C4-2B (cell line): ENCODE measurements around the gene VDAC1.

Source experiments
- H3K27ac ChIP-seq: fragments of 450-650 bp; 2 replicates; pipeline ENCODE4 v1.5.1; 2017
- ZFX ChIP-seq: fragments of 450-650 bp; IDR thresholded peaks from 2 replicates; pipeline ENCODE4 v1.6.1; 2017
- TF ChIP-seq, protein P1 (sequence below): fragments of 450-650 bp; conservative IDR thresholded peaks from 2 replicates; pipeline ENCODE4 v1.5.1; 2017; ENCODE audit warnings: mild to moderate bottlenecking

The VDAC1 gene

DNA sequence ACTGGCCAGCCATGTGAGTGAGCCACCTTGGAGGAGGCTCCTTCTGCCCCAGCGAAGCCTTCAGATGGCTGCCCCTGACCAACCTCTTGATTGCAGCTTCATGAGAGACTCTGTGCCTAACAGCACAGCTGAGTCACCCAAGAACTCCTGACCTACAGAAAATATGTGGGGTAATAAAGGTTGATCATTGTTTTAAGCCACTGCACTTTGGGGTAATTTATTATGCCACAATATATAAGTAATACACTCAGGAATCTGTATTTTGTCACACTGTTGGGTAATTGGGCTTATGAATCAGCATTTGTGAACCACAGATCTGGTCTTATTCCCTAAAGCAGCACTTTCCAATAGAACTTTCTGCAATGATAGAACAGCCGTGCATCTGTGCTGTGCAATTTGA is 24.4 kb upstream of the VDAC1 start:
- H3K27ac ChIP-seq = no peak overlapping the region
- TF ChIP-seq, protein P1, sequence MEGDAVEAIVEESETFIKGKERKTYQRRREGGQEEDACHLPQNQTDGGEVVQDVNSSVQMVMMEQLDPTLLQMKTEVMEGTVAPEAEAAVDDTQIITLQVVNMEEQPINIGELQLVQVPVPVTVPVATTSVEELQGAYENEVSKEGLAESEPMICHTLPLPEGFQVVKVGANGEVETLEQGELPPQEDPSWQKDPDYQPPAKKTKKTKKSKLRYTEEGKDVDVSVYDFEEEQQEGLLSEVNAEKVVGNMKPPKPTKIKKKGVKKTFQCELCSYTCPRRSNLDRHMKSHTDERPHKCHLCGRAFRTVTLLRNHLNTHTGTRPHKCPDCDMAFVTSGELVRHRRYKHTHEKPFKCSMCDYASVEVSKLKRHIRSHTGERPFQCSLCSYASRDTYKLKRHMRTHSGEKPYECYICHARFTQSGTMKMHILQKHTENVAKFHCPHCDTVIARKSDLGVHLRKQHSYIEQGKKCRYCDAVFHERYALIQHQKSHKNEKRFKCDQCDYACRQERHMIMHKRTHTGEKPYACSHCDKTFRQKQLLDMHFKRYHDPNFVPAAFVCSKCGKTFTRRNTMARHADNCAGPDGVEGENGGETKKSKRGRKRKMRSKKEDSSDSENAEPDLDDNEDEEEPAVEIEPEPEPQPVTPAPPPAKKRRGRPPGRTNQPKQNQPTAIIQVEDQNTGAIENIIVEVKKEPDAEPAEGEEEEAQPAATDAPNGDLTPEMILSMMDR = no peak
- no peak for TF ChIP-seq ZFX

DNA sequence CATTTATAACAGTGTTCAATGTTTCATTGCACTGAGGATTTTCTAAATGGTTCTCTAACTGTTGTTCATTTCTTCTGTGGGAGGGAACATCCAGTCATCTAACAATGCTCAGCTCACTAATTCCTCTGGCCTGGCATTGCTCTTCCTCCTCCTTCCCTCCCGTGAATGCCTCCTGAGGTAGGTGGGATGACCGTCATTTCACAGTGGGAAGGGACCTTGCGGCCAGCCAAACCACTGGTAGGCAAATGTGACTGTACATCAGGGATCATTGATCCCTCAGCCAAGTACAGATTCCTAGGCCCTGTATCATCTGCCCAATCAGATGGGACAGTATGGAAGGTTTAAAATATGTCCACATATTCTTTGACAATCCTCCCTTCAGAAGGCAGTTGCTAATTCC is 23.7 kb upstream of the VDAC1 start:
- no peak overlapping the region for H3K27ac ChIP-seq
- TF ChIP-seq ZFX = no peak
- TF ChIP-seq, protein P1 = no peak

DNA sequence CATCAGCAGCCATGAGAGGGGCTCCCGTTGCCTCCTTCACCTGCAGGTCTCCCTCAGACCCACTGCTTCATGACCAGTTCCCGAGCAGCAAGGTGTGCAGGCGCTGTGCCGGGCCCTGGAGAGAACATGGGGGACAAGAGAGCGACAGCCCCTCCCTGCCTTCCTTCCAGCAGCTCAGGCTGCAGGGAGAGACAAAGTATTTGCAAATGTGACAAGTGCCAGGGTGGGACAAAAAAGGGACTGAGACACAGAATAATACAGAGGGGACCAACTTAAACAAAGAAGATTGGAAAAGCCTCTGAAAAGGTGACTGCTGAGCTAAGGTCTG is 22.5 kb upstream of the VDAC1 start:
- H3K27ac ChIP-seq = no peak overlapping the region
- no peak for TF ChIP-seq ZFX
- TF ChIP-seq, protein P1 = no peak

DNA sequence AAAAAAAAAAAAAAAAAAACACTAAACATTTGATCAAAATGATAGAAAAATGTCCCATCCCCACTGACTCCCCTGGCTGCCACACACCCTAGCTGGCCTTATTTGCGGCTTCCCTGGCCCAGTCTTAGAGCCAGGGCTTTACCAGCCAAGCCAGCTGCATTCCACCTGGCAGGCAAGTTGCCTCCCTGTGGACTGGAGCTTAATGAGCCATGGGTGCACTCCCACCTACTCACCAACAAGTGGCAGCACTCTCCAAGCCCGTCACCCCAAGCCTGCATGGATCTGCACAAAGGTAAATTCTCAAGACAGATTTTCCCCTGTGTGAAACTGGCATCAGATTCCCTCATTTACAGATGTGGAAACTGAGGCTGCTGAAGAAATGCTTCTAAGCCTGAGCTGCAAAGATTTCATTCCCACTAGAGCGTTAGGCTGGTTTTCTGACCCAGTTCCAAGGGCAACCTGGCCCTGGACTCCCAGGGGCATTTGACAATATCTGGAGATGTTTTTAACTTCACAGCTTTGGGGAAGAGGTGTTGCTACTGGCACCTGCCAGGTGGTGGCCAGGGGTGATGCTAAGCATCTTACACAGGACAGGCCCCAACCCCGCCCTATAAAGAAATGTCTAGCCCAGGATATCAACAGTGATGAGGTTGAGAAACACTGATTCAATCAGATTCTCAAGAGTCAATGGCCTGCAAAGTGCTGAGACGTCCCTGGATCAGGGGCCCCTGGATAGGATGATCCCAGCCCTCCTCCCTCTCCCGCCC is 21.9 kb upstream of the VDAC1 start:
- no peak overlapping the region for H3K27ac ChIP-seq
- no peak for TF ChIP-seq ZFX
- TF ChIP-seq, protein P1 = peak; percentile 83

- no peak overlapping the region for H3K27ac ChIP-seq
- TF ChIP-seq, protein P1 = no peak
- TF ChIP-seq ZFX = no peak
Observed at GRCh38 chr5:134025786-134026185, 21.0 kb upstream of the VDAC1 start.

- TF ChIP-seq, protein P1 = no peak
- no peak for TF ChIP-seq ZFX
Observed at GRCh38 chr5:134024811-134025210, 20.0 kb upstream of the VDAC1 start.

DNA sequence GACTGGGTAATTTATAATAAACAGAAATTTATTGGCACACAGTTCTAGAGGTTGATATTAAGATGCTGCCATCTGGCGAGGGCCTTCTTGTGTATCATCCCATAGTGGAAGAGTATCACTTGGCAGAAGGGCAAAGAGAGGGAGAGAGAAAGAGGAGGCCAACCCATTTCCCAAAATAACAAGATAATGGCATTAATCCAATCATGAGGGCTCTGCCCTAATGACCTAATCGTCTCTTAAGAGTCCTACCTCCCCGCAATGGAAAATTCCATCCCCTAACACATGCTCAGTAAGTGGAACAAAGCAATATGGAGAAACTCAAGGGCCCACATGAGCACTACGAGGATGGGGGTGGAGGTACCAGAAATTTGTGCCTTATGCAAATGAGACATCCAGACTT is 17.6 kb upstream of the VDAC1 start:
- TF ChIP-seq ZFX = no peak
- TF ChIP-seq, protein P1 = no peak
- H3K27ac ChIP-seq = no peak overlapping the region

More at GRCh38 chr5:134024811-134025210, 20.0 kb upstream of the VDAC1 start:
- H3K27ac ChIP-seq = no peak overlapping the region
